RPMI8226 (cell line): ENCODE measurements around the gene MPV17.
"Not testable (repeated sequence)": the region's sequence is repeated elsewhere in the genome, so short reads cannot be mapped to it uniquely, and the experiment has no call there.

Source experiments
- DNase-seq: peaks from one replicate; pipeline ENCODE4 v3.0.0-alpha.2; 2015

MPV17 gene

DNA sequence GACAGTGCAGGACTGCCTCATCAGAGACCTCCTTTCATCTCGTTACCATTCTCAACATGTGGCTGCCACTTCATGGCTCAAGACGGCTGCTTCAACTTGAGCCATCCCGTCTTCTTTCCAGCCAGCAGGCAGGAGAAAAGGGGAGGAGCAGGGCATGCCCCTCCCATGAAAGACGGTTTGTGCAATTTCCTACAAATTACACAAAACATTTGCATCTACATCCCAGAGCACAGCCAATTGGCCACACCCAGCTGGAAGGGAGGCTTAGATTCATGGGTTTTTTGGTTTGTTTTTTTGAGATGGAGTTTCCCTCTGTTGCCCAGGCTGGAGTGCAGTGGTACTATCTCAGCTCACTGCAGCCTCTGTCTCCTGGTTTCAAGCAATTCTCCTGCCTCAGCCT, 26.4 kb downstream of the MPV17 start:
- no peak for DNase-seq

DNA sequence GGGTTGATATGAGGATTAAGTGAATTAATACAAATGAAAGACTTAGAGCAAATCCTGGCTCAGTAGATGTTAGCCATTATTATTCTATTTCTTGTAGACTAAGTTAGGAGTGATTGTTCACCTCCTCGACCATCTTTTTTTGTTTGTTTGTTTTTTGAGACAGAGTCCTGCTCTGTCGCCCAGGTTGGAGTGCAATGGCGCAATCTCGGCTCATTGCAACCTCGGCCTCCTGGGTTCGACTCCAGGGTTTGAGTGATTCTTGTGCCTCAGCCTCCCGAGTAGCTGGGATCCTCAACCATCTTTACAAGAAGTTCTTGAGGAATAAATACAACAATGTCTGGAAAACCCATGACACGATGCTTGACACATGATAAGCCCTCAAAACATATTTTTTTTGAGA, 28.0 kb downstream of the MPV17 start:
- no peak for DNase-seq

DNA sequence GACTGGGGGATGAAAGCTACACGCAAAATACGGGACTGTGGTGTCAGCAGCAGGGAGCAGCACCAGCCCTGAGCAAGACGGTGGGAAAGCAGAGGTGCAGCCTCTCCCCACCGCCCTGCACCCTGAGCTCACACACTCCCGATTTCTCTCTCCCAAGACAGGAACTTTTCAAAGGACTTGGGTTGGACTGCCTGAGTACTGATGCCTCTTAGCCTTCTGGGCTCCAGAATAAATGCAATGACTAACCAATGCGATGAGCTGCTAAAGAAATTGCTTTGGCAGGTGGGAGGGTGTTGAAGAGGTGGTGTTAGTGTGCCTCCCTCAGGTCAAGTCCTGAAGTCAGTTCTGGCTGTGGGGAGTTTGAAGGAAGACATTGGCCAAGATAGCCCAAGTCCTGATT, 31.0 kb downstream of the MPV17 start:
- DNase-seq, result peak; percentile 38

DNA sequence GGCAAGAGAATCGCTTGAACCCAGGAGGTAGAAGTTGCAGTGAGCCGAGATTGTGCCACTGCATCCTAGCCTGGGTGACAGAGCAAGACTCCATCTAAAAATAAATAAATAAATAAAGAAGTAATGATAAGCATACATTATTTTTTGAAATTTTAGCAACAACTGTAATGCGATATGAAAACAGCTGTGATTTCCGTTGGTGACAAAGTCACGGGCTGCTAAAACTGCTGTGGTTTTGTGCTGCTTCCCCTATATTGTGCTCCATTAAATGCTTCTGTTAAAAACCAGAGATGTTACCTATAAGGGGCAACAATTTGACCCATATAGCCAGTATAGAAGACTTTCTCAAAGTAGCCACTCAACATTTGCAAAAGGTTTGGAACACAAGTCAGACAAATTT, 32.3 kb downstream of the MPV17 start:
- DNase-seq, result no peak

DNA sequence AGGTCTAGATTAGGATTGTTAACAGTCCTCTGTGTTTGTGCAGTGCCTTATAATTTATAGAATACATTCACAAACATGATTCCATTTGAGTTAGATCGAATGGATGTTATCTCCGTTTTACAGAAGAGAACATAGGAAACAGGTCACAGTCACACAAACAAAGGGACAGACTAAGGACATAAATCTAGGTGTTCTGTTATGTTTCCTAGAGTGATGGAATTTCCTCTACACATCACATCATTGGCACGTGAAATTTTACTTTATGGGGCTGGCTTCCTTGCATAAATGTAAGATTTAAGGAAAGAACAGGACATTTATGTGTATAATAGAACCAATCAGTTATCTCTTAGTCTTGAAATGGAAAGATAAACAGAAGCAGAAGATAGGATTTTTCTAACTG, 34.3 kb downstream of the MPV17 start:
- no peak for DNase-seq

DNA sequence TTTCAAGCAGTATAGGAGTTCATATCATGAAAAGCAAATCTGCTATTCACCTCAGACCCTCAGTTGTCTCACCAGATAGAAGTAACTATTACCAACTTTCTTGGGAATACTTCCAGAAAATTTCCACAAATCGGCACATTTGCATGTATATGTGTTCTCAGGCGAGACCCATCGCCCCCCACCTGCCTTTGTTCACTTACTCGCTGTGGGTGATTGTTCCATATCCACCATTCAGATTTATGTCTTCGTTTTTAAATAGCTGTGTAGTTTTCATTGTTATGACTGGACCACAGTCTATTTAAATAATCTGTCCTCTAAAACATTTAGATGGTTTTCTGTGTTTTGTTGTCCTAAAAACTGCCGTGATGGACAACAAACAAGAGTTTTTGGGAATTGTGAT, 37.4 kb downstream of the MPV17 start:
- DNase-seq, result no peak

DNA sequence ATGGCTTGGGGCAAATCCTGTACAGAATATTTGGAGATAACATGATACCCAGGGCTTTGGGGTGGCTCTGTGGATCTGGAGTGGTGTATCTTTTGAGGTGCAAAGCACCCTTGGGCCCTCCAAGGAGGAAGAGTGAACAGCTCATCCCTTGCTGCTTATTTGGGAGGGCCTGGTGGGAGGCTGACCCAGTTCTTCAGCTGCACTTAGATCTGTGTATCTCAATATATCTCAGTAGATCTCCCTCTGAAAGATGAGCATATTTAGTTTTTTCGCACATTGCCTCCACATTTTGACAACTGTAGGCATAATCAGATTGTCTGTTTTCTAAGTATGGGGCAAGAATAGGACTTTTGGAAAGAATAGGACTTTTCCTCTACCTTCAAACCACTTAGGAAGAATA, 37.9 kb downstream of the MPV17 start:
- DNase-seq, result no peak

DNA sequence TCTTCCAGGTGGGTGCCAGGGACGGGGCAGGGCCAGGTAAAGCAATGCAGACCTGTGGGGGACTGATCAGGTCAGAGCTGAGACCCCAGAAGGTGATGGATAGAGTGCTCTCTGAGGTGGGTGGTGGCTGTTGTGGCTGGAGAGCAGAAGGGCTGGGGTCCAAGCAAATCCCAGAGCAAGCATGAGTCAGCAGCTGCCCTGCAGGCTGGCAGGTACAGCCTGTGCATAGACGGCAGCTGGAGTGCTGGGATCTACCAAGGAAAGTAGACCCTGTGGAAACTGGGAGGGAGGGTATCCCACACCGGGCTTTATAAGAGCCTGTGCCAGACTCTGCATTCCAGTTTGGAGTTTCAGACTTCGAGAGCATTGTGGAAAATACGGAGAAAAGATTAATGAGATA, 40.0 kb downstream of the MPV17 start:
- no peak for DNase-seq

DNA sequence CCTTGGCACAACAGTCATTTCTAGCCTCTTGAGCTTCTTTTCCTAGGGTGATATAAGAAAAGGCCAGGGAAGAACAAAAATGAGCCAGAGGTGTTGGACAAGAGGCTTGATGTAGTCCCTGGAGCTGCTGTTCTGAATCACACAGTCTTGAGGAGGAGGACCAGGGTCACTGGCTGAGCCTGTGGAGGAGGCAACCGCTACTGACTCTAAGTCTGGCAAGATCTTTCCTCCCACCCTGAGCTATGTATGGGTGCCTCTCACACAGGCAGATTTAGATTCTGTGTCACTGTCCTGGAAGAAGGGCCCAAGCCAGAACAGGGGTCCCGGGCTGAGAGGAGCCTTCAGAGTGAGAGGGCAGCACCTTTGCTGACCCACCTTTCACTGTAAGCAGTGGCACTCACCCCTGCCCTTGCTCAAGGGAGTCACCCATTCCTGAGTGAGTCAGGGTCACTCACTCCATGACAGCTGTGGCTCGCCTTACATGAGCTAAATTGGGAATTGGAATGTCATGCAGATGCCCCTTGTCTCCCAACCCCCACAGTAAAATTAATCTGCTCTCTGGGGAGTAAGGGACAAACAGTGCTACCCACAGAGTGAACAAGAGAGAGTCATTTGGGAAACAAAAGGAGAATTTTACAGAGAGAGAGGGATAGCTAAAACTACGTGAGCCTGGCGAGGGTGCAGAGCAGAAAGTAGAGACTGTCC, 40.9 kb downstream of the MPV17 start, which contains the start of gene TRIM54:
TSS of gene TRIM54 (plus strand) at position 575 of the 705 bp plus-strand sequence. CDS start 303 bp downstream, outside the sequence.
- DNase-seq, result no peak

DNA sequence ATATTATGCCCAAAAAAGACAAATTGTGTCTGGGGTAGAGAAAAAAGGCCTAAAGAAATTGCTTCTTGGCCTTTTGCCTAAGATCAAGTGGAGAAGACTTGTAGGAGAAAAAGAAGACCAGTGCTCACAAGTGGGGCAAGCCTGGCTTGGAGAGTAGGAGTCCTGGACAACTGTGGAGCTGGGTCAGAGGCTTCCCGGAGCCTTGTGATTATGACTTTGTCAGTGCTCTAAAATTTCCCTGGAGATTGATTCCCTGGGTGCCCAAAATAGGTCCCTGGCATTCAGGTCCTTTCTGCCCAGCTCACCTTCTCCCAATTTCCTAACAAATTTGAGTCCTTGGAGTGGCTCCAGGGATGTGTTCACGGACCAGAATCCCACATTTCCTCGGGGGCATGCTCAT, 41.5 kb downstream of the MPV17 start:
- DNase-seq, result no peak

DNA sequence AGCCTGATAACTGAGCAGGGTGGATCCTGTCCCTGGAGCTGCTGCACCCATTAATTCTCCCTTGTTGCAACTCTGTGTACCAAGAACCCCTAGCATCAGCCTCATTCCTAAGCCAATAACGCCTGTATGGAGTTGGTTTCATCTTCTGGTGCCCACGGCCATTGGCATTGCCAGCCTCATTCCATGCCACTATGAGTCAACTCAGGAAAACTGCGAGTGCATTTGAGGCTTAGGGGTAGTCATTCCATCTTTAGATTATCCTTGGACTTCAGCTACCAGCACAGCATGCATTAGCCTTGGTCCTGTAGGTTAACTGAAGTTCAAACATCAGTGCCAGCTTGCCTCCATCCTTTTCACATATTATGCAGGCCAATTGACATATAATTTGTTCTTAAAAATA, 42.1 kb downstream of the MPV17 start:
- no peak for DNase-seq

DNA sequence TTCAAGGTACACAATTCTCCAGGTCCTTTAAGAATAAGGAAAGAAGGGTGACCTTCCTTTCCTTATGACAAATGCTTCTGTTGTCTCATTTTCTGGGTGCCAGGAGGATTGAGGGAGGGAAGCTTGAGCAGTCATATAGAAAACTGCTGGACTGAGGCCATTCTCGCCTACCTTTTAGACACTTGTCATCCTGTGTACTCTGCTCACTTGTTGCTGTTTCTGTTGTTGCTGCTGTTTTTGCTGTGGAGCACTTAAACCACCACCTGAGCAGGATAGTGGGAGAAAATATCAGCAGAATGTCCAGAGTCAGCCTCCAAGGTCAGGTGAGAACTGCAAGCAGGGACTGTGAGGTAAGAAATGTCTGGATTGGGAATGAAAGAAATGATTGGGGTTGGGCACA, 44.9 kb downstream of the MPV17 start:
- no peak for DNase-seq

DNA sequence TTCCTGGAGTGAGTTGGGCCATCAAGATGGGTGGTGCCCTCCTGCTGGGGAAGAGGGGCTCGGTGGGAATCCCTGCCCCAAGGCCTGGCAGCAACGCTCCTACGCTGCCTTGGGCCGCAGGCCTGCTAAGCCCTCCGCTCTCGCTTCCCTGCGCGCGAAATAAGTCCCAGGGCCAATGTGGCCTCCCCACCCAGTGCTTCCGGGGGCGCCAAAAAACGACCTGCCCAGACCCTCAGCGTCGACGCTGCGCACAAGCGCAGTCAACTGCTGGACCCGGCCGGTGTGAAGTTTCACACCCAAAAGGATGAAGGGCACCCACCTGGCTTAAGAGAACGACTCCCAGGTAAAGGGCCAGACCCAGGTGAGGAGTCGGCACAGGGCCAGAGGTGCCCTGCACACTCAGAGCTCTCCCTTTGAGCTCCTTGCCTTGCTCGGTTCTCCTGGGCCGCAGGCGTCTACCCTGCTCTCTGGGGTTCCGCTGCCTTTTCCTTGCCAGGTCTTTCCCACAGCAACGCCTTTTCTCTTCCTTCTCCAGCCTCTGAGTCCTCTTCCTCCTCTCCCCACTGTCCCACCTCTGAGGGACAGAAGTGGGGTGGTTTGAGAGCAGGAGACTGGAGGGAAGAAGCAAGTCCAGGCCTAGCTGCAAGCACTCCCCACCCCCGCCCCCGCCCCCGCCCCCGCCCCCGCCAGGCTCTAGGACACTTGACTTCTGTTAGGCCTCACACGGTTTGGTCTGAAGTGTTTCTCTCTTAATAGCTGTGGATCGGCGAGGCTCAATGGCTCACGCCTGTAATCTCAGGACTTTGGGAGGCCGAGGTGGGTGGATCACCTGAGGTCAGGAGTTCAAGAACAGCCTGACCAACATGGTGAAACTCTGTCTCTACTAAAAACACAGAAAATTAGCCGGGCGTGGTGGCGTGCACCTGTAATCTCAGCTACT, 47.4 kb downstream of the MPV17 start, which contains the start of gene DNAJC5G:
TSS of gene DNAJC5G (plus strand) at position 223 of the 940 bp plus-strand sequence. CDS start 1,296 bp downstream, outside the sequence.
- DNase-seq, result no peak

DNA sequence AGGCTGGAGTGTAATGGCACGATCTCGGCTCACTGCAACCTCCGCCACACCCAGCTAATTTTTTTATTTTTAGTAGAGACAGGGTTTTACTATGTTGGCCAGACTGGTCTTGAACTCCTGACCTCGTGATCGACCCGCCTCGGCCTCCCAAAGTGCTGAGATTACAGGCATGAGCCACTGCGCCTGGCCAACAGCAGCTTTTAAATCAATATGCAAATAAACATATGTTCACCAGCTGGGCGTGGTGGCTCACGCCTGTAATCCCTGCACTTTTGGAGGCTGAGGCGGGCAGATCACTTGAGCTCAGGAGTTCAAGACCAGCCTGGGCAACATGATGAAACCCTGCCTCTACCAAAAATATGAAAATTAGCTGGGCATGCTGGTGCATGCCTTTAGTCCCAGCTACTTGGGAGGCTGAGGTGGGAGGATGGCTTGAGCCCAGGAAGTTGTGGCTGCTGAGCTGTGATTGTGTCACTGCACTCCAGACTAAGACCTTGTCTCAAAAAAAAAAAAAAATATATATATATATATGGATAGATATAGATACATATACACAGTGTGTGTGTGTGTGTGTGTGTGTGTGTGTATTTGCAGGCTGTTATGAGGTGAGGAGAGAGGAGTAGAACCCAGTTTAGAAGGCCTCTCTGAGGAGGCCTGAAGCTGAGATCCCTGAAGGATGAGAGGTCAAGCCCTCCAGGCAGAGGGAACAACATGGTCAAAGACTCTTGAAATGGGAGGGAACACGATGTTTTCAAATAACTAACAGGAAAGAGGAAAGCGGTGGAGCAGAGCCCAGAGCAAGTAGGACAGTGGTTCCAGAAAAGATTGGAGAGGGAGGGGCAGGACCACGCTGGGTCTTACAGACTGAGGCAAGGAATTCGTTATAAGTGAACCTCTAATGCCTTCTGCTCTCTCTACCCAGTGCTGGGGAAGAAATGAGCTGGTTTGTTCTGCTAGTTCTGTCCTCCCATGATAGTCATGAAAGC, 50.1 kb downstream of the MPV17 start:
- not testable (repeated sequence) for DNase-seq

DNA sequence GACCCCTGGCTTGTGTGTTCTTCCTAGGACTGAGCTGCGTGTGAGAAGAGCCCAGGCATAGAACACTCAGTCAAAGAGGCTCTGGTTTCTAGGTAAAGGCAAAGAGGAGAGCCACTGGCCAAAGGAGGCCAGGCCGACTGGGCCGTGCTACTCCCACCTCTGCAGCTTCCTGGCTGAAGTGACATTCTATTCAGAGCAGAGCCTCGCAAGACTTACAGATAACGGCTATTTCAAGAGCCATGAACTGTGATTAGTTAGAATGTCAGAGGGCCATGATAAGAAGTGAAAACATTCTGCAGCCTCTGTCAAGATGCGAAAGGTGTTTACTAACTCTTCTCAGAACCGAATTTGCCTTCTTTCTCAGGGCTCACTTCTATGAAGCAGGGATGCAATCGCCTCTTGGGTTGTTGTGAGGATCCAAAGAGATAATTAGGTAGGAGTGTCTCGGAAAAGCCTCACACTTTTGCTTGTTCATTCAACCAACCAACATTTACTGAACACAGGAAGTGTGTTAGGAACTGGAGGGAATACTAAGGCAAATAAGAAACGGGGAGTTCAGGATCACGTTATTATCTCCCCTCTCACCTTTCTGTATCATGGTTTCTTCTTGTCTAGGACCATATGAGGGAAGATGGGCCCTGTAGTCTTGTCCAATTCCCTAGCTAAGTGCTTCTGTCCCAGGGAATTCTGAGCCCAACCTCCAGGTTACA, 51.1 kb downstream of the MPV17 start:
- DNase-seq, result no peak

DNA sequence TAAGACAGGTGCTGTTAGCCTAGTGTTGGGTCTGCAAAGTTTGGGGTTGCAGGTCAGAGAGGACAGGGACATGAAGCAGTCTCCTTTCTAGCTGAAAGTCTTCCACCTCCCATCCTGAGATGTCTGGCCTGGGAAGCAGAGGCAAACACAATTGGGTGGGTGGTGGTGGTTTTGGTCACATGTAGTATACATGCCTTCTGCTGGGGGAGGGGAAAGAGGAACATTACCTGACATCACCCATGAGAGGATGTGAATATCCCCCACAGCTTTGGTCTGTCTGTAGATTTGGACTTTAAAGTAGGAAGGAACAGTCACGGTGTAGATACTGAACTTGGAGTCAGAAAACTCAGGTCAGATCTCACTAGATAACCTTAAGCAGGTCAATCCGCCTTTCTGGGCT, 52.2 kb downstream of the MPV17 start:
- no peak for DNase-seq

DNA sequence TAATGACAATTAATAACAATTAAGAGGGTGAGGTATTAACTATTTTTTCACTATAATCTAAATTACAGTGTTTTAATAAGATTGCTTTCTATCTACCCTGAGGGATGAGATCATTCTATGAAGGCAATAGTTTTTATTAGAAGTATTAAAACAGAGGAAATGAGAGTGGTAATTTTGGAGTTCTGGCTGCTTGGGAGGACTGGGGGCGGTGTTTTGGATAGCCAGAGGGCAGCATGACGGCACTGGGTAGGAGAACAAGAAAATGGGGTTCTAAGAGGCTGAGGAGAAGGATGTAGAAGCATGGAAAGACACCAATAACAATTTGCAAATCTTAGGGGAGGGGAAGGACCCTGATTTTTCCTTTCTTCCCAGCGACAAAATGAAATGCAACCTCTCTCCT, 52.8 kb downstream of the MPV17 start:
- DNase-seq, result no peak

DNA sequence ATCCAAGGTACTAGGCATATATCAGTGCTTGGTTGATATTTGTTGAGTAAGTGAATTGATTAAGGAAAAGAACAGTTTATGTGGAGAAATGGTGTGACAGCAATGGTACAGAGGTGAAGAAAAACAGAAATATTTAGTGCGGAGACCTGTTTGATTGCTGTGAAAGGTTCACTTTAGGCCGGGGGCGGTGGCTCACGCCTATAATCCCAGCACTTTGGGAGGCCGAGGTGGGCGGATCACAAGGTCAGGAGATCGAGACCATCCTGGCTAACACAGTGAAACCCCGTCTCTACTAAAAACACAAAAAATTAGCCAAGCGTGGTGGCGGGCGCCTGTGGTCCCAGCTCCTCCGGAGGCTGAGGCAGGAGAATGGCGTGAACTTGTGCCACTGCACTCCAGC, 54.6 kb downstream of the MPV17 start:
- not testable (repeated sequence) for DNase-seq

DNA sequence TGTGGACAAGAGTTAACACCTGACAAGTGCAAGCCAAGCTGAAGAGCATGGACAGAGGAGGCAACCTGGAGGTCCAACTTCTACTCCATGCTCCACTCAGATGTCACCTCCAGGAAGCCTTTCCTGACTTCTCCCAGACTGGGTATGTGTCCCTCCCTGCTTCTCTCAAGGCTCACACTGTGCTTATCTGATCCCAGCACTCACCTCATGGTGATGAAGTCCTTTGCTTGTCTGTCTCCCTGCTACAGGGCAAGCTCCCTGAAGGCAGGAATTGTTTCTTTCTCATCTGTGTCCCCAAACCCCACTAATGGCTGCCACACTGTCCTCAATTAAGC, 57.4 kb downstream of the MPV17 start:
- DNase-seq, result no peak

DNA sequence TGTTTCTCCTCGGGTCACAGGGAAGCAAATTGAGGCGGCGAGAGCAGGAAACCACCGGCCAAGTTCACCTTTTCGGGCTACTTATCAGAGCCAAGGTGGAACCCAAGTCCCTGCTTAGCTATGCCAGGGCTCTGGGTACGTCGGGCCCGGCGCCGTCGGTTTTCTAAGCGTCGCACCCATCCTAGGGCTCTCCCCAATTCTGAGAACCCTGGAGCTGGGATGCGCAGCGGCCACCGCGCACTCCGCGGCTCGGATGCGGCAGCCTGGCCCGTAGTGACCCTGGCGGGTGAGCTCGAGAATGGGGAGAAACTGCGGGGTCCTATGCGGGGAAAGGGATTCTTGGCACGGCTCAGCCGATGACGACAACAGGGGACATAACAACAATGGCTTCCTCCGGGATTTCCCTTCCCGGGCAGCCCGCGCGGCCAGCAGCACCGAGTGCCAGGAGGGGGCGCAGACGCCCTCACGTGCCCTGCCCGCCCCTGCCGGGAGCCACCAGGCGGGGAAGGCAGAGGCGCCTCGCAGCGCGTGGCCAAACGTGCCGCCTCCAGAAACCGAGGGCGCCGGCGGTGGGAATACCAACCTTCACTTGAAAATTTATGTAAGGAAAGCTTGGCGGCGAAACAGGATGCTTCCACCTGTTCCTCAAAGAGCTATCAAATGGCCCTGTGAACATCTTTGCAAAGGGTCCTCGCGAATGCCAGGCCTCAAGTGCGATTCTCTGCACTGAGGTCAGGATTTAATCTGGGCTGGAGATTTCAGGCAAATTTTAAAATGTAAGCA, 58.0 kb downstream of the MPV17 start:
- peak; percentile 76 for DNase-seq

DNA sequence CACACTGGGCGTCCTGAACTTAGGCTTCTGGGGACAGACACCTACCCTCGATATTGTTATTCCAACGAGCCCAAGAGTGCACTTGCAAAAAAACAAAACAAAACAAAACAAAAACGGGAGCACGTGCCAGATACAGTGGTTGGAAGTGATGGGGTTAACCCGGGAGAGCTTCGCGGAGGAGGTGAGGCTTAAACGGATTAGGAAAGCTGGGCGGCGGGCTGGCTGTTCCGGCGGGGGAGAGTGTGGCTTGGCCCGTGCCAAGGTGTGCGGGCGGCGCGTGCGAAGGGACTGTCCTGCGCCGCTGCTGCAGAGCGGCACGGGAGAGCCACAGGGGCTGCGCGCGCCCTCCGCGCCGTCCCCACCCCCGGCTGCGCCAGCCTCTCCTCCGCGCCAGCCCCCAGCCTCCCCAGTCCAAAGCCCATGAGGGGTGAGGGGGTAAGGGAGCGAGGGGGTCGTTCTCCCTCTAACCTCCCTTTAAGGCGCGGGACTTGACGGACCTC, 58.6 kb downstream of the MPV17 start:
- peak; percentile 44 for DNase-seq
